Measurements from ENCODE around the gene SFTPA2.

- TF ChIP-seq CTCF (IDR thresholded peaks at IDR 0.05; ENCODE audit: low read length) (no peak), EZH2phosphoT487 (IDR thresholded peaks at IDR 0.05; ENCODE audit: low read length) (no peak), EZH2 (optimal IDR thresholded peaks at IDR 0.05; ENCODE audit: low read depth, low read length) (no peak)
Measured at GRCh38 chr10:79605308-79605707, 45.1 kb upstream of the SFTPA2 start.
